ENCODE results near the gene ZNF74.
"Not testable (repeated sequence)": the region's sequence is repeated elsewhere in the genome, so short reads cannot be mapped to it uniquely, and the experiment has no call there.

The ZNF74 gene

GRCh38 chr22:20376281-20376680, 17.7 kb upstream of the ZNF74 start:
- not testable (repeated sequence) for DNase-seq (ENCODE audit: low read depth in 2 of 2)

- DNase-seq (ENCODE audit: low read depth in 2 of 2), result not testable (repeated sequence)
Observed at GRCh38 chr22:20376983-20377382, 17.0 kb upstream of the ZNF74 start.

GRCh38 chr22:20378110-20378509, 15.8 kb upstream of the ZNF74 start:
- no peak for DNase-seq (ENCODE audit: low read depth in 2 of 2)

GRCh38 chr22:20378684-20379083, 15.3 kb upstream of the ZNF74 start:
- not testable (repeated sequence) for DNase-seq (ENCODE audit: low read depth in 2 of 2)

DNA sequence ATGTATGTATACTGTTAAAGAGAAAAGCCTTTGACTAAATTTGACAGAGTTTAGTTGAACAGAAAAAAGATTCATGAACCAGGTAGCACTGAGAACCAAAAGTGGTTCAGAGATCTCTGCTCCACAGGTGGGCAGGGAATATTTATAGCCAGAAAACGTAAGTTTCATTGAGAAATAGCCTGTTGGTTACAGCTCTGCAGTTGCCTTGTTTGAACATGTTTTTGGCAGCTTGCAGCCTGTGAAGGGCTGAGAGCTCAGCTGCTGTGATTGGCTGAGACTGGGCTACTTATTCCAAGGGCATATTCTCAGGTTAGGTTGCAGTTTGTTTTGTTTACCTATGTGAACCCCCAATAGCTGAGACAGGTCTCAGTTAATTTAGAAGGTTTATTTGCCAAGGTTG, 13.5 kb upstream of the ZNF74 start:
- no peak for DNase-seq (ENCODE audit: low read depth in 2 of 2)

GRCh38 chr22:20383538-20383937, 10.4 kb upstream of the ZNF74 start:
- DNase-seq (ENCODE audit: low read depth in 2 of 2), result no peak

DNA sequence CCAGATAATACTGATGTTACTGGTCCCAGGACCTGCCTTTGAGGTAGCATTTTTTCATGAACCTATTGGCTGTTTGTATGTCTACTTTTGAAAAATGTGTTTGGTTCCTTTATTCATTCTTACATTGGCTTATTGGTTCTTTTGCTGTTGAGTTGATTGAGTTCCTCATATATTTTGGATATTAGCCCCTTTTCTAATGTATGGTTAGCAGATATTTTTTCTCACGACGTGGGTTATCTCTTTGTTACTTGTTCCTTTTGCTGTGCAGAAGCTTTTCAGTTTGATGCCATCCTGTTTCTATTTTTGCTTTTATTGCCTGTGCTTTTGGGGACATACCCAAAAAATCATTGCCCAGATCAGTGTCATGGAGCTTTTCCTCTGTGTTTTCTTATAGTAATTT, 9.8 kb upstream of the ZNF74 start:
- DNase-seq (ENCODE audit: low read depth in 2 of 2), result no peak

DNA sequence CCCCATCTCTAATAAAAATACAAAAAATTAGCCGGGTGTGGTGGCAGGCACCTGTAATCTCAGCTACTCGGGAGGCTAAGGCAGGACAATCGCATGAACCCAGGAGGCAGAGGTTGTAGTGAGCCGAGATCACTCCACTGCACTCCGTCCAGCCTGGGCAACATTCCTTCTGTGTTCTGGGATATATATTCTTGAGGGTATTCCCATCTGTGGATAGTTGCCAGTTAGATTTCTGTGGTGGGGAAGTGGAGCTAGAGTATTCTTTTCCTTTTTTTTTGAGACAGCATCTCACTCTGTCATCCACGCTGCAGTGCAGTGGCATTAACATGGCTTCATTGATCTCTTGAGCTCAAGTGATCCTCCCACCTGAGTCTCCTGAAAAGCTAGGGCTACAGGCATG, 9.1 kb upstream of the ZNF74 start:
- no peak for DNase-seq (ENCODE audit: low read depth in 2 of 2)

DNA sequence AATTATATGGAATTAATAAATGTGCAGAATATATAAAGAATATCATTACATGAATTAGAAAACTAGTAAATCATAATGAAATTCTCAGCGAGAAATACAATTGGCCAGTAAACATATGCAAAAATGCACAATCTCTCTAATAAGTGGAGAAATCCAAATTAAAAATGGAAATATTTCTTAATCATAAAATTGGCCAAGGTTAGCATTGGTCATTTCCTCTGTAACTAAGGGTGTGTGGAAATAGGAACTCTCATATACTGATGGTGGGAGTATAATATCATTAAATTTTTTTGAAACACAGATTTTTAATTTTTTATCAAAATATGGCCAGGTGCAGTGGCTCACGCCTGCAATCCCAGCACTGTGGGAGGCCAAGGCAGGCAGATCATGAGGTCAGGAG, 7.6 kb upstream of the ZNF74 start:
- no peak for DNase-seq (ENCODE audit: low read depth in 2 of 2)

DNA sequence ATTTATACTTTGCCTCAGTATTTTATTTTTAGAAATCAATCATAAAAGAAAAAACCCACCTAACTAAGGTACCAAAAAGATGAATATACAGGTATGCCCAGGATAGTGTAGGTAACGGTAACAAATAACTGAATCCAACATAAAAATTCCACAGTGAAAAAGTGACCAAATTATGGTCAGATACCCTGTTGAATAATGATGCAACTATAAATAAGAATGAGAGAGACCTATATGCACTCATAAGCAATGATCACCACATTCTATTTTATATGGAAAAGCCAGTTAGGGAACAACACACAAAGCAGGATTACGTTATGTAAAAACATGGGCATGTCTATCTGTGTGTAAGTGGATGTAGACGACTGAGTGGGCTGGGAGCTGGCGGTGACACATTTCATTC, 7.0 kb upstream of the ZNF74 start:
- no peak for DNase-seq (ENCODE audit: low read depth in 2 of 2)

DNA sequence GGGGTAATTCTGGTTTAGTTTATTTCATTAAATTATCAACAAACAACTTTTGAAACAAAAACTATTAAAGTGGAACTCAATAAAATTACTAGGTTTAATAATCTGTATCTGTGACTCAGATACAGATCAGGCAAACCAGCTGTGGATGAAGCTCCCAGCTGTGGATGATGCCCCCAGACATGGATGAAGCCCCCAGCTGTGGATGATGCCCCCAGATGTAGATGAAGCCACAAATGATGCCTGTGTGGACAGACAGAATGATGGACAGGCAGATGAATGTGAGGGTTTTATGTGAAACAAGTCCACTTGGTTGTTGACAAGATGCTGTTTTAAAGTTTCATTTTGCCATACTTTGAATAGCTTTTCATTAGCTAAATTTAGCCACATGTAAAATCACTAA, 5.8 kb upstream of the ZNF74 start:
- no peak for DNase-seq (ENCODE audit: low read depth in 2 of 2)

DNA sequence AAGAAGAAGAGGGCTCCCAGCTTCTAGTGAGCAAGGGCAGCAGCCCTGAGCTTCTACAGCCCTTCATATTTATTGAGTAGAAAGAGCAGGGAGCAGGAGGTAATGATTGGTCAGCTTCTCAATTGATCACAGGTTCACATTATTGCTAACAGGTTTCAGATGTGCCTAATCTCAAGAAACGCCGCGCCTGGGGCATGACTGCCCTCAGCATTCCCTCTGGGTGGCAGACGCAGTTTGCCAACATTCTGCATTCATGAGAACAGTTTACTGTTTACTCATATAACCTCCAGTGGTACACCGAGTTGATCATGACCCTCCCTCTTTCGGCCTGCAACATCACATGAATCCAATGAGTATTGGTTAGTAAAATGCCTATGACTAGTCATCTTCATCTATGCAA, 4.7 kb upstream of the ZNF74 start:
- DNase-seq (ENCODE audit: low read depth in 2 of 2), result no peak

- DNase-seq (ENCODE audit: low read depth in 2 of 2), result no peak
Observed at GRCh38 chr22:20390394-20390907, 3.5 kb upstream of the ZNF74 start.

DNA sequence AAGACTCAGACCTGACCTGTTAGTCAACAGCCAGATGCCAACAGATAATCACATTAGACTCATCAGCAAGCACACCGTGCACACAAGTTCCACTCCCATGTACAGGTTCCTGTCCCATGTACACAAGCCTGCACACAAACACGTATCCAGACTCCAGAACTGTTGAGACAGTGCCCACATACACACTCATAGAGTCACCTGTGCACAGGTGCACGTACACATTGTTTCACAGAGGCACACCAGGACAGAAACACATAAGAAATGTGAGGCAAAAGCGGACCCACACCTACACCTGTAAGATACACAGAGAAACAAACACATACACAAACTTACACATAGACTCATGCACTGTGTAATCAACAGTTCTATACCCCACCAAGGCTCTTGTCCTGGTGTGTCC, 2.7 kb upstream of the ZNF74 start:
- DNase-seq (ENCODE audit: low read depth in 2 of 2), result no peak

- not testable (repeated sequence) for DNase-seq (ENCODE audit: low read depth in 2 of 2)
Observed at GRCh38 chr22:20392365-20392881, 1.5 kb upstream of the ZNF74 start.

- DNase-seq (ENCODE audit: low read depth in 2 of 2), result no peak
Observed at GRCh38 chr22:20392983-20393704, 807 bp upstream of the ZNF74 start.

GRCh38 chr22:20395181-20395906, 1.4 kb downstream of the ZNF74 start:
- no peak for DNase-seq (ENCODE audit: low read depth in 2 of 2)

DNA sequence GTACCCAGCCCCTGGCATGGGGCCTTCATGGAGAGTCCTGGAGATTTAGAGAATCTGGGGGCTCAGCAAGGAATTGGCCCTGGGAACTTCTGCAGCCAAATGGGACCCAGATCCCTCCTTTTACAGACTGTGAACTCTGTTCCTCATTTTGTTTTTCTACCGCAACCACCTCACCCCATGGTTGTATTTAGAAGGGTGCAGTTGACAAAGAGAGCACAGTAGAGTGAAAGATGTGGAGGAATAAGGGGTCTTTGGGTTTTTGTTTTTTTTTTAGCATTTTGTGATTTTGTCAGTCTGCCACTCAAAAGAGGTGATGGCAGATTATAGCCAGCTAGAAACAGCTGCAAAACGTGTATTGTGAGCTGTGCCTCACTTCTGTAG, 1.9 kb downstream of the ZNF74 start:
- DNase-seq (ENCODE audit: low read depth in 2 of 2), result no peak

DNA sequence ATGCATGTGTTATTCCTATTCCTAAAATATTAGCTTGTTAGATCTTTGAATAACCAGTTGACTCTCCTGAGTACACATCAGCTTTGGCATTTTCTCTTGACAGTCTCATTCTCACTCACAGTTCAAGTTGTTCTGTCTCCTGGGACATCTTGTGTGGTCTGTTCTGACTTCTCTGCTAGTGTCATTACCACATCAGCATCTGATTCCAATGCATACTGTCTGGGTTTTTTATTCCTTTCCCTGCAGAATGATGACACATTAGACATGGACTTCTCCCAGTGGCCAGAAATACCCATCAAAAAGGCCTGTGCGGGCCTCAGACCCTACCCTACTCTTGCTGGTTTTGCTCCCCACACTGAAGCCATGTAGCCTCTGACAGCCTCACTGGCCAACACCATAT, 2.7 kb downstream of the ZNF74 start:
- DNase-seq (ENCODE audit: low read depth in 2 of 2), result no peak

GRCh38 chr22:20397498-20397897, 3.5 kb downstream of the ZNF74 start:
- no peak for DNase-seq (ENCODE audit: low read depth in 2 of 2)

DNA sequence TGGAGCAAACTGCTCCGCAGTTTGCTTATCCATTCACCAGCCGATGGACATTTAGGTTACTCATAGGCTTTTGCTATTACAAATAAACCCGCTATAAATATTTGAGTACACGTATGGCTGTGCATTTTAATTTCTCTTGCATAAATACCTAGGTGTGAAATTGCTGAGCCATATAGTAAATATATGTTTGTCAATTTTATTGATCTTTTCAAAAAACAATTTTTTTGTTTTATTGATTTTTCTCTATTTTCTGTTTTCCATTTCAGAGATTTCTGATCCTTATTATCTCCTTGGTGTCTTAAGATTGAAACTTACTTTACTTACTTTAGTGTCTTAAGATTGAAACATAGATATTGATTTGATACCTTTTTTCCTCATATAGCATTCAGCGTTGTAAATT, 4.5 kb downstream of the ZNF74 start:
- DNase-seq (ENCODE audit: low read depth in 2 of 2), result no peak

DNA sequence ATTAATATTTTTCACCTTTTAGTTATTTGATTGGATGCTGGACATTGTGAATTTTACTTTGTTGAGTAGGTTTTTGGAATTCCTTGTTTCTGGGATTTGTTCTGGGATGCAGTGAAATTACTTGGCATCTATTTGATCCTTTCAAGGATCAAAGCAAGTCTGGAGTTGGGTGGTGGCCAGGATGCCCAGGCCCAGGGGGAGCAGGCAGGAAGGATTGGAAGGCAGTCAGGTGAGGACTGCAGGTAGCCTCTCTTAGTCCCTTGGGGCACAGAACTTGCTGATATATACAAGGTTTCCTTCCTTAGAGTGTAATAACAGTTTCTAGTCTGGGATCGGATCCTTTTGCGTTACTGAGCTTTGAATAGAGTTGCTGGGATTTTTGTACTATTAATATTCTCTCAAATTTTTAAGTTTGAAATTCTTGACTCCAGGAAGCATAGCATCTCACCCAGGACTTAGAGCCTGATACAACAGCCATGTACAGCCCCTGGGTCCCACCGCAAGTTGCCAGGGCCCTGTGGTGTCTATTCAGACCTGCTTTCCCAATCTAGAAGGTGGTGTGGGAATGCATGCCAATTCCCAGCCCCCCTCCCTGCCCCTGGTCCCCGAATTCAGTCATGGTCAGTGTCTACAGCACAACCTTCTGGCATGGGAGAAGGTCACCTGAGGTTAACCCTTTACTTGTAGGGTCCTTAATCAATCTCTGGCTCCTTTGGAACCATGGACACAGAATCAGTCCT, 6.1 kb downstream of the ZNF74 start:
- DNase-seq (ENCODE audit: low read depth in 2 of 2), result no peak

Data from stimulated activated CD8-positive, alpha-beta memory T cell treated with anti-CD3 and anti-CD28 coated beads, Interleukin-15, amount 100 ng/mL, for 4 hours (primary cell).